Fibroblast of lung (primary cell): ENCODE data around the gene POGZ.

Experiments
- CTCF ChIP-seq, 2 donors: IDR thresholded peaks in 1 of 2; conservative IDR thresholded peaks in 1 of 2; 1 replicate in 1 of 2; 2 replicates in 1 of 2; pipeline ENCODE4 v1.5.1; 2011 to 2012; ENCODE audit warnings: low read length in 2 of 2, control low read depth in 1 of 2, inconsistent platforms in 1 of 2, low read depth in 1 of 2, mild to moderate bottlenecking in 1 of 2
- EZH2 ChIP-seq: IDR thresholded peaks from 2 replicates; pipeline ENCODE4 v1.5.1; 2012; ENCODE audit warnings: low read length, control low read depth, mild to moderate bottlenecking; ENCODE audit errors: missing control alignments

- no peak for TF ChIP-seq EZH2
- no peak for TF ChIP-seq CTCF (conservative IDR thresholded peaks at IDR 0.05 in 1 of 2, IDR thresholded peaks at IDR 0.05 in 1 of 2; ENCODE audit: low read depth in 1 of 2, low read length in 2 of 2)
Observed at GRCh38 chr1:151369302-151369610, 90.0 kb downstream of the POGZ start.
